PFSK-1 (cell line): ENCODE measurements around the gene GALNT10.

ENCODE experiments used
- FOXP2 ChIP-seq: optimal IDR thresholded peaks from 2 replicates; pipeline ENCODE3; 2011; ENCODE audit warnings: borderline replicate concordance, control low read depth, inconsistent platforms; ENCODE audit not compliant: insufficient read depth; ENCODE audit errors: extremely low read length, extremely low read depth
- POLR2AphosphoS5 ChIP-seq: IDR thresholded peaks from 2 replicates; pipeline ENCODE4 v1.6.1; 2012; ENCODE audit warnings: low read depth, mild to moderate bottlenecking, control low read depth, low read length, moderate library complexity
- REST ChIP-seq, 2 experiments: IDR thresholded peaks; 2 replicates each; pipeline versions ENCODE4 v1.6.1 to v1.8.0; 2011 to 2012; ENCODE audit warnings: low read depth in 2 of 2, low read length in 2 of 2, control low read depth in 1 of 2, inconsistent platforms in 1 of 2, mild to moderate bottlenecking in 1 of 2, moderate library complexity in 1 of 2; ENCODE audit not compliant: insufficient read depth in 1 of 2
- SIN3A ChIP-seq: IDR thresholded peaks from 2 replicates; pipeline ENCODE4 v1.6.1; 2012; ENCODE audit warnings: mild to moderate bottlenecking, low read length, moderate library complexity, borderline replicate concordance; ENCODE audit not compliant: insufficient read depth
- TAF1 ChIP-seq: IDR thresholded peaks from 2 replicates; pipeline ENCODE4 v1.6.1; 2012; ENCODE audit warnings: low read length, control low read depth, borderline replicate concordance; ENCODE audit not compliant: insufficient read depth

Gene GALNT10

GRCh38 chr5:154318691-154319090, 128.2 kb downstream of the GALNT10 start:
- TF ChIP-seq FOXP2 (no peak), POLR2AphosphoS5 (no peak), SIN3A (no peak), REST (IDR thresholded peaks at IDR 0.05; ENCODE audit: insufficient read depth in 1 of 2, low read depth in 2 of 2, low read length in 2 of 2) (no peak), TAF1 (no peak)

GRCh38 chr5:154319736-154320135, 129.2 kb downstream of the GALNT10 start:
- TF ChIP-seq REST (IDR thresholded peaks at IDR 0.05; ENCODE audit: insufficient read depth in 1 of 2, low read depth in 2 of 2, low read length in 2 of 2) (no peak), TAF1 (no peak), POLR2AphosphoS5 (no peak), FOXP2 (no peak), SIN3A (no peak)

- TF ChIP-seq TAF1 (no peak), POLR2AphosphoS5 (no peak), REST (IDR thresholded peaks at IDR 0.05; ENCODE audit: insufficient read depth in 1 of 2, low read depth in 2 of 2, low read length in 2 of 2) (no peak), FOXP2 (no peak), SIN3A (no peak)
These were observed 129.9 kb downstream of the GALNT10 start for GRCh38 chr5:154320224-154321089.

GRCh38 chr5:154321546-154321945, 131.0 kb downstream of the GALNT10 start:
- no peak for TF ChIP-seq POLR2AphosphoS5
- no peak for TF ChIP-seq SIN3A
- TF ChIP-seq REST (IDR thresholded peaks at IDR 0.05; ENCODE audit: insufficient read depth in 1 of 2, low read depth in 2 of 2, low read length in 2 of 2), result no peak
